Dendritic cell treated with granulocyte-macrophage colony-stimulating factor and Interleukin-4, amounts not matched to agents 40 ng/mL and 50 ng/mL, for 4 days (primary cell): Measurements from ENCODE around the gene NECTIN2.
A peak's percentile ranks its signal among the peaks of the same experiment; 100 is the strongest.
"Not testable (repeated sequence)": the region's sequence is repeated elsewhere in the genome, so short reads cannot be mapped to it uniquely, and the experiment has no call there.

Experiments used
- H3K27ac Mint-ChIP-seq: one replicate; pipeline ENCODE4 v1.8.0; 2022; ENCODE audit warnings: mild to moderate bottlenecking, mixed read lengths
- H3K27me3 Mint-ChIP-seq: one replicate; pipeline ENCODE4 v1.8.0; 2022; ENCODE audit warnings: mild to moderate bottlenecking, mixed read lengths
- H3K36me3 Mint-ChIP-seq: one replicate; pipeline ENCODE4 v1.8.0; 2022; ENCODE audit warnings: low read depth, mixed read lengths
- H3K4me1 Mint-ChIP-seq: one replicate; pipeline ENCODE4 v1.8.0; 2022; ENCODE audit warnings: low read depth, mixed read lengths
- H3K4me3 Mint-ChIP-seq: one replicate; pipeline ENCODE4 v1.8.0; 2022; ENCODE audit warnings: mild to moderate bottlenecking, moderate library complexity, mixed read lengths
- H3K9me3 Mint-ChIP-seq: one replicate; pipeline ENCODE4 v1.8.0; 2022; ENCODE audit warnings: mixed read lengths
- intact Hi-C: fragments of 100-400 bp; cut with micrococcal nuclease; formaldehyde crosslinking; loops from one replicate; pipeline ENCODE4 v1.15.0; 2022

Gene NECTIN2

DNA sequence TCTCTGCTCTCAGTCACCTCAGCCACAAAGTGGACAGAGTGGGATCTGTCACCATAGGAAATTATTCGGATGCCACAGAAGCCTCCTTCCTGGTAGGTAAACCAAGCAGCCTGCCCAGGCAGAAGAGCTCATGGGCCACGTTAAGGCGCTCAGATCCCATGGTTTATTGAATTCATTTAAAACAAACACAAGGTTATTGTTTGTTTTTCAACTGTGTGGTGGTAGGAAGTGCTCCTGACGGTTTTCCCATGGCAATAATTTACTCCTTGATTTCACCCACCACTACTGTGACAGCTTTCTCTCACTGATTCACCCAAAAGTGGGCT is 22.8 kb upstream of the NECTIN2 start:
- Mint-ChIP-seq H3K4me3 (no peak overlapping the region), H3K27me3 (peaks cover 38% of the 10 kb centered on the region), H3K36me3 (no peaks in the 10 kb centered on the region), H3K27ac (peak overlapping the region; percentile 18), H3K4me1 (peaks cover 29% of the 10 kb centered on the region), H3K9me3 (no peaks in the 10 kb centered on the region)
- intact Hi-C loops = no loop called here

DNA sequence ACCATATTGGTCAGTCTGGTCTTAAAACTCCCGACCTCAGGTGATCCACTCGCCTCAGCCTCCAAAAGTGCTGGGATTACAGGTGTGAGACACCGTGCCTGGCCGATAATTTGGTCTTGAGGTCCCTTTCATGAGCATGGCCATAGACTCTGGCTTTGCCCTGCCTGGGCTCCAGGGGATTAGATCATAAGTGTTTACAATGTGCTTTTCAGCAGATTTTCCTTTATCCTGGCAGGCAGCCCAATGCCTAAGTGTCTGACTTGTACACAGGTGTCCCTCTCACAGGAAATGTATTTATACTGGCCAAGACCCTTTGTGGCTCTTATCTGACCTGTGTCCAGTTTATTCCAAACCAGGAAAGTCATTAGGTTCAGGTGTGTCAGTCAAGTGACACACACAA is 21.3 kb upstream of the NECTIN2 start:
- no peaks in the 10 kb centered on the region for H3K9me3 Mint-ChIP-seq
- no peak overlapping the region for H3K4me3 Mint-ChIP-seq
- no peak overlapping the region for H3K27ac Mint-ChIP-seq
- peaks cover 29% of the 10 kb centered on the region for H3K4me1 Mint-ChIP-seq
- H3K36me3 Mint-ChIP-seq = no peaks in the 10 kb centered on the region
- intact Hi-C loops = no loop called here
- H3K27me3 Mint-ChIP-seq = peaks cover 24% of the 10 kb centered on the region

DNA sequence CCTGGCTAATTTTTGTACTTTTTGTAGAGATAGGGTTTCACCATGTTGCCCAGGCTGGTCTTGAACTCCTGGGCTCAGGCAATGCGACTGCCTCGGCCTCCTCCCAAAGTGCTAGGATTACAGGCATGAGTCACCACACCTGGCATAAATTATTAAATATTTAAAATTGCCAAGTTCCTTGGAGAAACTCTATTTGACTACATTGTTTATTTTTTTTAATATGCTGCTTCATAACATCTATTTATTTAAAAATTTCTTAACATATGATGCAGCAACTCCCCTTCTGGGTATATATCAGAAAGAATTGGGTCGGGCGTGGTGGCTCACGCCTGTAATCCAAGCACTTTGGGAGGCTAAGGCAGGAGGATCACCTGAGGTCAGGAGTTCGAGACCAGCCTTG is 13.2 kb upstream of the NECTIN2 start:
- H3K36me3 Mint-ChIP-seq, H3K4me3 Mint-ChIP-seq, H3K4me1 Mint-ChIP-seq, intact Hi-C loops, H3K9me3 Mint-ChIP-seq, H3K27ac Mint-ChIP-seq: not testable (repeated sequence)
- H3K27me3 Mint-ChIP-seq = peaks cover 27% of the 10 kb centered on the region

GRCh38 chr19:44834399-44834798 is 11.7 kb upstream of the NECTIN2 start:
- H3K9me3 Mint-ChIP-seq, H3K4me1 Mint-ChIP-seq, H3K36me3 Mint-ChIP-seq, intact Hi-C loops, H3K27ac Mint-ChIP-seq, H3K4me3 Mint-ChIP-seq: not testable (repeated sequence)
- H3K27me3 Mint-ChIP-seq = peaks cover 27% of the 10 kb centered on the region

DNA sequence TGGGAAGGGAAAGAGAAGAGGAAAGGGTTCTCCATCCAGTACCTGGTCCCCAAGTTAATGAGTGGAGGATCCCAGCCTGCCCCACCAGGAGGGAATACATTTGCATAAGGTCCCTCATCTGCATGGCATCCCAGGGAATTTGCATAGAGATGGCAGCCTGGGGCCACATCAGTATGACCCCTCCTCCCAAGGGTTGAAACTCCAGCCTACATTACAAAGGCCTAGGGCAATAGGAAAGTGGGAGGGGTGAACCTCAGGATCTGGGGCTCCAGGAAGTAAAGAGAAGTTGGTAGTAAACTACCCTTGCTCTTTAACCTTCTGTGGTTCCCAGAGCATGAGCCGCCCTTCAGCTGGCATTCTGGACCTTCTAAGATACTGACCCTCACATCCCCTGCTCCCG is 6.8 kb upstream of the NECTIN2 start:
- Mint-ChIP-seq H3K27ac (no peak overlapping the region), H3K4me3 (no peak overlapping the region), H3K9me3 (no peaks in the 10 kb centered on the region), H3K4me1 (no peaks in the 10 kb centered on the region), H3K27me3 (peaks cover 18% of the 10 kb centered on the region), H3K36me3 (no peaks in the 10 kb centered on the region)
- intact Hi-C loops = no loop called here

- Mint-ChIP-seq H3K27ac (no peak overlapping the region), H3K4me3 (no peak overlapping the region), H3K27me3 (peaks cover 12% of the 10 kb centered on the region), H3K36me3 (peaks cover 3% of the 10 kb centered on the region), H3K9me3 (no peaks in the 10 kb centered on the region), H3K4me1 (peaks cover 11% of the 10 kb centered on the region)
- intact Hi-C loops = loop anchor here (5.0 to 10.0 kb wide), 2 partner anchors 116 to 269 kb away; no protein-coding TSS in a partner anchor
Measured at GRCh38 chr19:44840811-44841210, 5.3 kb upstream of the NECTIN2 start.

DNA sequence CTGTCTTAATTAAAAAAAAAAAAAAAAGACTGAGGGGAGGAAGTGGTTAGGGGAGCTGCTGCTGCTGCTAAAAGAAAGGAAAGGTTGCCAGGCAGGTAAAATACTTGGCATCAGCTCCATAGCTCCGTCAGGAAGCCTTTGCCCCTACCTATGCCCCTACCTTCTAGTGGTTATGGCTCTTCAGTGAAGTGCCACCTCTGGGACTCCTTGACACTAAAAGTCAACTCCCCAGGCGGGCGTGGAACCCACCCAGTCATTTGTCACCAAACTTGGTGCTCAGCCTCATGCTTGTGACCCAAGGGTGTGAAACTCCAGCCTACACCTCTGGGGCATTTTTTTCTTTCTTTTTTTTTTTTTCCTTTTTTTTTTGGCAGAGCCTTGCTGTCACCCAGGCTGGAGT is 4.9 kb upstream of the NECTIN2 start:
- Mint-ChIP-seq H3K4me3 (no peak overlapping the region), H3K27ac (no peak overlapping the region), H3K27me3 (peaks cover 10% of the 10 kb centered on the region), H3K4me1 (peaks cover 11% of the 10 kb centered on the region), H3K36me3 (peaks cover 7% of the 10 kb centered on the region), H3K9me3 (no peaks in the 10 kb centered on the region)
- intact Hi-C loops = loop anchor here (5.0 to 10.0 kb wide), 2 partner anchors 116 to 269 kb away; no protein-coding TSS in a partner anchor

- Mint-ChIP-seq H3K9me3 (no peaks in the 10 kb centered on the region), H3K27ac (peak overlapping the region; percentile 93), H3K4me1 (peaks cover 44% of the 10 kb centered on the region), H3K27me3 (peaks cover 2% of the 10 kb centered on the region), H3K36me3 (peaks cover 20% of the 10 kb centered on the region), H3K4me3 (peak overlapping the region; percentile 91)
- intact Hi-C loops = loop anchor here (2.0 to 10.0 kb wide), 4 partner anchors 44 to 156 kb away; no protein-coding TSS in a partner anchor
Measured at GRCh38 chr19:44845286-44845611, 848 bp upstream of the NECTIN2 start.

- intact Hi-C loops = loop anchor here (2.0 to 10.0 kb wide), 4 partner anchors 22 to 122 kb away; partner anchors contain the start of gene TOMM40
- peaks cover under 1% of the 10 kb centered on the region for H3K27me3 Mint-ChIP-seq
- peak overlapping the region; percentile 93 for H3K27ac Mint-ChIP-seq
Measured at GRCh38 chr19:44846455-44847143, 502 bp downstream of the NECTIN2 start.

GRCh38 chr19:44847144-44848035 is 1.3 kb downstream of the NECTIN2 start:
- H3K27me3 Mint-ChIP-seq = no peaks in the 10 kb centered on the region
- H3K27ac Mint-ChIP-seq = peak overlapping the region; percentile 93
- peaks cover 35% of the 10 kb centered on the region for H3K36me3 Mint-ChIP-seq
- intact Hi-C loops = loop anchor here (2.0 to 10.0 kb wide), 4 partner anchors 21 to 123 kb away; partner anchors contain the start of gene TOMM40
- peak overlapping the region; percentile 91 for H3K4me3 Mint-ChIP-seq
- H3K9me3 Mint-ChIP-seq = no peaks in the 10 kb centered on the region
- H3K4me1 Mint-ChIP-seq = peaks cover 65% of the 10 kb centered on the region

More at GRCh38 chr19:44846455-44847143, 502 bp downstream of the NECTIN2 start:
- Mint-ChIP-seq H3K9me3 (no peaks in the 10 kb centered on the region), H3K4me1 (peaks cover 57% of the 10 kb centered on the region), H3K4me3 (peak overlapping the region; percentile 91), H3K36me3 (peaks cover 28% of the 10 kb centered on the region)

- H3K27me3 Mint-ChIP-seq = no peaks in the 10 kb centered on the region
- intact Hi-C loops = loop anchor here (5.0 to 10.0 kb wide), 2 partner anchors 66 to 123 kb away; no protein-coding TSS in a partner anchor
- no peaks in the 10 kb centered on the region for H3K9me3 Mint-ChIP-seq
- H3K4me1 Mint-ChIP-seq = peaks cover 69% of the 10 kb centered on the region
- H3K4me3 Mint-ChIP-seq = peak overlapping the region; percentile 91
- H3K36me3 Mint-ChIP-seq = peaks cover 35% of the 10 kb centered on the region
- H3K27ac Mint-ChIP-seq = peak overlapping the region; percentile 93
Measured at GRCh38 chr19:44848036-44848811, 2.1 kb downstream of the NECTIN2 start.

- Mint-ChIP-seq H3K4me1 (peaks cover 74% of the 10 kb centered on the region), H3K4me3 (peak overlapping the region; percentile 91), H3K9me3 (no peaks in the 10 kb centered on the region), H3K27me3 (no peaks in the 10 kb centered on the region), H3K27ac (peak overlapping the region; percentile 93), H3K36me3 (peaks cover 41% of the 10 kb centered on the region)
- intact Hi-C loops = loop anchor here (5.0 to 10.0 kb wide), 2 partner anchors 67 to 124 kb away; no protein-coding TSS in a partner anchor
Measured at GRCh38 chr19:44848812-44849447, 2.8 kb downstream of the NECTIN2 start.

DNA sequence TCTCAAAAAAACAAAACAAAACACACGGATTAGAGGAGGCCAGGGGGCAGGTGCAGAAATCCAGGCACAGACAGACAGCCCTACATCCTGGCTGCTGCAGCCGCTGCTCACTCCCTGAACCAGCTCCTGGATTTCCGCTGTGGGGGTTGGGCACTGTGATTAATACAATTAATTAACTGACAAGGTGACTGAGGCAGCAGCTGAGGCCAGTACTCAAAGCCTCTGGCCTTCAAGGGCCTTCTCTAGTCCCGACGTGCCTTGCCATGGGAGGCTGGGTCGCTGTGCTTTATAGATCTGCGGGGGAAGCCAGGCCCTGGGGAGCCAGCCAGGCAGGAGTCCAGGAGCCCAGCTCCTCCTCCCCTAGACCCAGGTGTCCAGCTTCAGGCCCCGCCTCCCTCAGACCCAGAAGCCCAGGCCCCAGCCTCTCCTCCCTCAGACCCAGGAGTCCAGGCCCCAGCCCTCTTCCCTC is 4.6 kb downstream of the NECTIN2 start:
- intact Hi-C loops = no loop called here
- Mint-ChIP-seq H3K27me3 (no peaks in the 10 kb centered on the region), H3K9me3 (no peaks in the 10 kb centered on the region), H3K4me1 (peaks cover 71% of the 10 kb centered on the region), H3K27ac (no peak overlapping the region), H3K36me3 (peaks cover 48% of the 10 kb centered on the region), H3K4me3 (no peak overlapping the region)
